Neural cell (in vitro differentiated cells): ENCODE results near the gene PLCL2. TPM values are rescaled to one million over a fixed set of nuclear protein-coding genes. Genes with fewer than 3 reads are reported as not detected.
A peak's percentile ranks its signal among the peaks of the same experiment; 100 is the strongest.

Source experiments
- H2AFZ ChIP-seq: fragments of 200-600, 300-800 bp; sonication (generic), shearing (Covaris generic); 2 replicates; pipeline ENCODE4 v1.6.0; 2014; ENCODE audit warnings: low read depth, mild to moderate bottlenecking, antibody characterized with exemption, low read length, moderate library complexity
- H3F3A ChIP-seq: fragments of 200-600 bp; shearing (Covaris generic); 2 replicates; pipeline ENCODE4 v1.6.1; 2016; ENCODE audit warnings: mild to moderate bottlenecking, moderate library complexity, mixed read lengths, antibody characterized with exemption, low read length; ENCODE audit not compliant: insufficient read depth, poor library complexity, severe bottlenecking
- H3K27ac ChIP-seq: fragments of 200-600, 300-800 bp; sonication (generic), shearing (Covaris generic); 2 replicates; pipeline ENCODE4 v1.5.1; 2014; ENCODE audit warnings: mild to moderate bottlenecking, low read length, moderate library complexity
- H3K27me3 ChIP-seq: fragments of 300-800, 200-600 bp; sonication (generic), shearing (Covaris generic); 2 replicates; pipeline ENCODE4 v1.6.0; 2014; ENCODE audit warnings: mild to moderate bottlenecking, low read depth, low read length, moderate library complexity; ENCODE audit not compliant: insufficient read depth
- H3K36me3 ChIP-seq: fragments of 300-800, 200-600 bp; sonication (generic), shearing (Covaris generic); 2 replicates; pipeline ENCODE4 v1.5.1; 2014; ENCODE audit warnings: mild to moderate bottlenecking, antibody characterized with exemption, low read length, moderate library complexity; ENCODE audit not compliant: insufficient read depth
- H3K4me2 ChIP-seq: fragments of 300-800, 200-600 bp; sonication (generic), shearing (Covaris generic); 2 replicates; pipeline ENCODE4 v1.6.0; 2014; ENCODE audit warnings: mild to moderate bottlenecking, low read length
- H3K4me3 ChIP-seq: fragments of 300-800, 200-600 bp; sonication (generic), shearing (Covaris generic); 2 replicates; pipeline ENCODE4 v1.5.1; 2014; ENCODE audit warnings: mild to moderate bottlenecking, low read length, moderate library complexity
- H3K79me2 ChIP-seq: fragments of 200-600 bp; shearing (Covaris generic); replicated peaks from 2 replicates; pipeline ENCODE4 v1.6.0; 2014; ENCODE audit warnings: mild to moderate bottlenecking, low read length, moderate library complexity; ENCODE audit not compliant: insufficient read depth
- H3K9ac ChIP-seq: fragments of 300-800, 200-600 bp; sonication (generic), shearing (Covaris generic); 2 replicates; pipeline ENCODE4 v1.6.1; 2016; ENCODE audit warnings: mild to moderate bottlenecking, low read length, mixed read lengths
- H3K9me2 ChIP-seq: fragments of 200-600 bp; shearing (Covaris generic); 2 replicates; pipeline ENCODE4 v1.6.1; 2016; ENCODE audit warnings: mild to moderate bottlenecking, low read length, mixed read lengths; ENCODE audit not compliant: insufficient read depth
- H3K9me3 ChIP-seq: fragments of 200-600, 300-800 bp; sonication (generic), shearing (Covaris generic); 2 replicates; pipeline ENCODE4 v1.6.1; 2016; ENCODE audit warnings: mild to moderate bottlenecking, mixed run types, low read length, moderate library complexity, mixed read lengths
- H4K20me1 ChIP-seq: fragments of 200-600 bp; shearing (Covaris generic); 2 replicates; pipeline ENCODE4 v1.6.1; 2016; ENCODE audit warnings: mild to moderate bottlenecking, mixed run types; ENCODE audit not compliant: insufficient read depth
- CTCF ChIP-seq: fragments of 450-650 bp; IDR thresholded peaks from 2 replicates; pipeline ENCODE4 v1.5.1; 2014; ENCODE audit warnings: antibody characterized with exemption, mild to moderate bottlenecking, moderate library complexity; ENCODE audit not compliant: poor library complexity, severe bottlenecking
- EP300 ChIP-seq: fragments of 450-650 bp; conservative IDR thresholded peaks from 2 replicates; pipeline ENCODE4 v1.6.1; 2014; ENCODE audit warnings: antibody characterized with exemption, mild to moderate bottlenecking, moderate library complexity; ENCODE audit not compliant: poor library complexity, severe bottlenecking
- MXI1 ChIP-seq: fragments of 450-650 bp; conservative IDR thresholded peaks from 2 replicates; pipeline ENCODE4 v1.6.1; 2014; ENCODE audit warnings: antibody characterized with exemption, mild to moderate bottlenecking; ENCODE audit not compliant: poor library complexity, severe bottlenecking
- POLR2AphosphoS5 ChIP-seq: IDR thresholded peaks from 2 replicates; pipeline ENCODE4 v1.6.1; 2012
- RAD21 ChIP-seq: fragments of 450-650 bp; conservative IDR thresholded peaks from 2 replicates; pipeline ENCODE4 v1.6.1; 2014; ENCODE audit warnings: antibody characterized with exemption, mild to moderate bottlenecking, moderate library complexity
- REST ChIP-seq: IDR thresholded peaks from 2 replicates; pipeline ENCODE4 v1.6.1; 2012; ENCODE audit warnings: borderline replicate concordance
- SMC3 ChIP-seq: fragments of 450-650 bp; conservative IDR thresholded peaks from 2 replicates; pipeline ENCODE4 v1.6.1; 2014; ENCODE audit warnings: antibody characterized with exemption, mild to moderate bottlenecking, moderate library complexity; ENCODE audit not compliant: poor library complexity
- TAF1 ChIP-seq: IDR thresholded peaks from 2 replicates; pipeline ENCODE4 v1.6.1; 2012; ENCODE audit warnings: low read depth
- polyA plus RNA-seq: library from polyadenylated mRNA; depleted of rRNA; stranded (reverse); fragments of >200 nt; gene quantifications from 2 replicates; pipeline ENCODE4 v1.2.3, GENCODE V29; 2014

PLCL2 gene
- polyA plus RNA-seq, 1 donor from 2014 or later = 69.8 TPM

- Histone ChIP-seq H3K9me2 (no peaks in the 10 kb centered on the region), H3K9me3 (no peaks in the 10 kb centered on the region), H3K27ac (no peak overlapping the region), H3K79me2 (no peaks in the 10 kb centered on the region), H3F3A (peaks cover 3% of the 10 kb centered on the region), H3K4me2 (no peak overlapping the region), H3K27me3 (no peaks in the 10 kb centered on the region), H2AFZ (no peak overlapping the region), H3K9ac (no peak overlapping the region), H3K36me3 (peaks cover 10% of the 10 kb centered on the region), H4K20me1 (no peaks in the 10 kb centered on the region), H3K4me3 (no peak overlapping the region)
- TF ChIP-seq MXI1 (no peak), RAD21 (no peak), EP300 (no peak), REST (no peak), CTCF (no peak), TAF1 (no peak), POLR2AphosphoS5 (no peak)
Measured at GRCh38 chr3:17047162-17047561, 162.4 kb downstream of the PLCL2 start.

GRCh38 chr3:17047894-17048293 lies 163.1 kb downstream of the PLCL2 start:
- Histone ChIP-seq H2AFZ (no peak overlapping the region), H3K27me3 (no peaks in the 10 kb centered on the region), H3K9me3 (no peaks in the 10 kb centered on the region), H4K20me1 (no peaks in the 10 kb centered on the region), H3K36me3 (peaks cover 10% of the 10 kb centered on the region), H3K9ac (no peak overlapping the region), H3K27ac (peak overlapping the region; percentile 29), H3K79me2 (no peaks in the 10 kb centered on the region), H3F3A (peaks cover 3% of the 10 kb centered on the region), H3K9me2 (no peaks in the 10 kb centered on the region), H3K4me2 (no peak overlapping the region), H3K4me3 (no peak overlapping the region)
- TF ChIP-seq REST (no peak), SMC3 (no peak)
